ENCODE data around the gene SMIM36. TPM values are rescaled to one million over a fixed set of nuclear protein-coding genes. Genes with fewer than 3 reads are reported as not detected.
A peak's percentile ranks its signal among the peaks of the same experiment; 100 is the strongest.

Gene SMIM36
- total and polyA plus RNA-seq, 11 donors, result not detected

GRCh38 chr17:55418369-55419268, 92.6 kb downstream of the SMIM36 start:
- Histone ChIP-seq H3K27ac (peak overlapping the region in 1 of 12 donors; percentile 96), H3K4me1 (peaks cover 0 to 50% (median 25%) of the 10 kb centered on the region in 12 donors), H3K27me3 (peaks cover 0 to 5% (median 0%) of the 10 kb centered on the region in 9 donors), H3K36me3 (peaks cover 0 to 6% (median 3%) of the 10 kb centered on the region in 9 donors), H3K9me3 (no peaks in the 10 kb centered on the region), H3K4me3 (no peak overlapping the region)
- ATAC-seq (no peak), DNase-seq (no peak)
- 93 to 98% (median 95%) methylated on average over 3 of the region's 3 CpGs for WGBS, 4 donors
- TF ChIP-seq POLR2A (IDR thresholded peaks at IDR 0.05) (no peak), CTCF (IDR thresholded peaks at IDR 0.05) (no peak)
- intact Hi-C loops (cut with DNase I), result loop anchor here in 6 of 10 donors (5.0 to 10.0 kb wide), 6 partner anchors 64 to 336 kb away; partner anchors contain the start of genes SMIM36 (in 3 of the 6), HLF (in 1 of the 6) and PCTP (in 1 of the 6)

GRCh38 chr17:55417411-55418268, 93.6 kb downstream of the SMIM36 start:
- WGBS, 4 donors, result 94 to 99% (median 96%) methylated on average over 4 of the region's 4 CpGs
- Histone ChIP-seq H3K27me3 (no peaks in the 10 kb centered on the region), H3K4me1 (peaks cover 0 to 49% (median 25%) of the 10 kb centered on the region in 12 donors), H3K9me3 (no peaks in the 10 kb centered on the region), H3K36me3 (peaks cover 0 to 16% (median 13%) of the 10 kb centered on the region in 9 donors), H3K27ac (peak overlapping the region in 4 of 12 donors; percentile 53 to 96 (median 75)), H3K4me3 (no peak overlapping the region)
- DNase-seq (no peak), ATAC-seq (no peak)
- no peak for TF ChIP-seq POLR2A (IDR thresholded peaks at IDR 0.05)
- no peak for TF ChIP-seq CTCF (IDR thresholded peaks at IDR 0.05)
- intact Hi-C loops (cut with DNase I), result loop anchor here in 6 of 10 donors (5.0 to 10.0 kb wide), 6 partner anchors 63 to 337 kb away; partner anchors contain the start of genes SMIM36 (in 3 of the 6), HLF (in 1 of the 6) and PCTP (in 1 of the 6)

DNA sequence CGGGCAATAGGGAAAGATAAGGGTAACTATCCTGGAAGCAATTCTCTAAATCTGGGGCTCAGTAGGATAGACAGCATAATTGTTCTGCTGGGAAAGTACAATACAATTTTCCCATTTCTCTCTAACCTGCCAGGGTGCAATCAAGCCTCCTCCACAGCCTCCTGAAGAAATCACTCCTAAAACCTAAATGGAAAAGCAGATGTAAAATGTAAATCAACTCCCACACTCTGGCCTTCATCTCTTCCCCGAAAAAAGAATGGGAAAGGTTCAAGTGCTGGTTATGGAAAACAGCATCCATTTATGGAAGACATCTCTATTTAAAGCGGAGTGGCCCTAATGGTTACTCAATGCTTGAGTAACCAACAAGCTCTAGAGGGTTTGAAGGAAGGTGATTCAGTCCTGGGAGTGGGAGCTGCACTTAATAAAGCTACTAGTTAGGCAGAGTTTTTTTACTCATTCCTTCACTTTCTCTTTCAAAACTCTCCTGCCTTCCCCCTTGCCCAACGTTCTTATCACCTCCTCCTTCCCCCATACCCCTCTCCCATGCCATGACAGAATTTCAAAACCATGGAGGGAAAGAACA, 94.7 kb downstream of the SMIM36 start:
- Histone ChIP-seq H3K4me1 (peaks cover 0 to 44% (median 21%) of the 10 kb centered on the region in 12 donors), H3K9me3 (no peaks in the 10 kb centered on the region), H3K27me3 (no peaks in the 10 kb centered on the region), H3K4me3 (no peak overlapping the region), H3K27ac (peak overlapping the region; percentile 41 to 96 (median 70)), H3K36me3 (peaks cover 0 to 27% (median 20%) of the 10 kb centered on the region in 9 donors)
- TF ChIP-seq POLR2A (IDR thresholded peaks at IDR 0.05) (no peak), CTCF (IDR thresholded peaks at IDR 0.05) (no peak)
- ATAC-seq (peak in 1 of 4 donors; percentile 1), DNase-seq (no peak)
- intact Hi-C loops (cut with DNase I), result loop anchor here in 6 of 10 donors (5.0 to 10.0 kb wide), 6 partner anchors 62 to 338 kb away; partner anchors contain the start of genes SMIM36 (in 3 of the 6), HLF (in 1 of the 6) and PCTP (in 1 of the 6)
- WGBS, 4 donors, result 41 to 48% (median 45%) methylated on average over 4 of the region's 4 CpGs
